GM18868 (cell line): ENCODE measurements around the gene TFRC.
"Not testable (repeated sequence)": the region's sequence is repeated elsewhere in the genome, so short reads cannot be mapped to it uniquely, and the experiment has no call there.

Source experiments
- ATAC-seq: cut with Tn5 transposase; IDR thresholded peaks from one replicate; pipeline ENCODE4 v1.9.1; 2021; ENCODE audit warnings: mild to moderate bottlenecking, moderate library complexity; ENCODE audit not compliant: unreplicated experiment

Gene TFRC

GRCh38 chr3:196082619-196082971 lies 705 bp upstream of the TFRC start:
- ATAC-seq: no peak

DNA sequence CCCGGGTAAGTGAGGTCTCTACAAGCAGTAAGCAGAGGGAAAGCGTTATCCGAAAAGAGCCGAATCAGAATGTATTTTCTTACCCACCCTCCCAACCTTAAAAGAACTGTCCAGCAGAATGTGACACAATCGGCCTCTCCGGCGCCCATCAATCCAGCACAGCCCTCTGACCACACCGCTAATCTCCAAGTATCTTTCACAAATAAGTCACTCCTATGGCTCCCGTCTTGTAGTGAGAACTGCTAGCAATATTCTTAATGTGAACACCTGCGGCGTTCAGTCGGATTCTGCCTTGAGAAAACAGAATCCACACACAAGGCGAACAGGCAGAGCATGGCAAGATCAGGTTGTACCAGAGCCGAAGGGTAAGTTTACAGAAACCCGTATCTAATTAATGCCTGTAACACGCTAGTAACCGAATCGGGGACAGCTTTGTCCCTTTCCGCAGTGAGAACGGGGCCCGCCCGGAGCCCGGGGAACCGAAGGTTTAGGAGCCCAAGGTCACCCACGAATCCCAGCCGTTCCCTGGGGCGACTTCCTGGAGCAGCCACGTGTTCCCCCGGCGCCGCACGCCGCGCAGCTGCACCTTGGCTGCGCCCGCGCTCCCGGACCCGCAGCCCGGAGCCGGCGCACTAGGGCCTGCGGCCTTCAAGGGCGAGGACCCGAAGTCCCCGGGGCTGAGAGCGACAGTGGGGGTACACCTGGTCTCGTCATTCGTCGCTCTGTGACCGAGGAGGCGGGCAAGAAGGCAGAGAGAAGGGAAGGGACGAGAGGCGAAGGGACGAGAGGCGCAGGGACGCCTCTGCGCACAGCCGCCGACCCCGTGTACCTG lies 672 bp downstream of the TFRC start:
- ATAC-seq: peak; percentile 46

DNA sequence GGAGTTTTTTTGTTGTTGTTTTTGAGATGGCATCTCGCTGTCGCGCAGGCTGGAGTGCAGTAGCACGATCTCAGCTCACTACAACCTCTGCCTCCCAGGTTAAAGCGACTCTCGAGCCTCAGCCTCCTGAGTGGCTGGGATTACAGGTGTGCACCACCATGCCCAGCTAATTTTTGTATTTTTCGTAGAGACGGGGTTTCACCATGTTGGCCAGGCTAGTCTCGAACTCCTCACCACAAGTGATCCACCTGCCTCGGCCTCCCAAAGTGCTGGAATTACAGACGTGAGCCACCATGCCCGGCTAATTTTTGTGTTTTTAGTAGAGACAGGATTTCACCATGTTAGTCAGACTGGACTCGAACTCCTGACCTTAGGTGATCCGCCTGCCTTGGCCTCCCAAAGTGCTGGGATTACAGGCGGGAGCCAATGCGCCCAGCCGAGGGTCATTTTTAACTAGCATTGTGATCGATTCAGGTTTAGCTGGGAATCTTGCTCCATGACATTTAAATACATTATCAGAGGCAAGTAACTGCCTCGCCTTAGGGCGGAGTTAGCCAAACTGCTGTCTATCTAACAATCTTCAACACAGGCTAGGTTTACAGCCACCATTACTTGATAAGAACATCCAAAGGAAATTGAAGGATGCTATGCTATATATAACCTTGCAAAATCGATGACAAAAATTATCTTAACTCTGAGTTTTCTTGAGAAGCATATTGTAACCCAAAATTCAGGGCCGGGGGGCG lies 1.6 kb downstream of the TFRC start:
- ATAC-seq: not testable (repeated sequence)

DNA sequence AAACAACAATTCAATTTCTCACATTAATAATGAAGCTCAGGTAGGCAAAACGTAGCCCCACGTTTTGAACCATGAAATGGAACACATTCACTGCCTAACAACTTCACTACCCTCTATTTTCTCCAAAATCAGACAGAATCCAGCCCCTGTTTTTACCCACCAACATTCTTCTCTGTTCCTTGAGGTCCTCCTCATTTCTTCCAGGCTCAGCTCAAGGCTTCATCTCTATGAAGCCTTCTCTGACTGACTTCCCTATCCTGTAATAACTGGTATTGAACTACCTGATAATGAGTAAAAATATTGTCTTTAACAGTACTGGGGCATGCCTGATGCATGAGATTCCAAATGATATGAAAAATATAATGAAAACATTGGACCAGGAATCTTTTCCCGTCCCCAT lies 2.2 kb downstream of the TFRC start:
- ATAC-seq: no peak

DNA sequence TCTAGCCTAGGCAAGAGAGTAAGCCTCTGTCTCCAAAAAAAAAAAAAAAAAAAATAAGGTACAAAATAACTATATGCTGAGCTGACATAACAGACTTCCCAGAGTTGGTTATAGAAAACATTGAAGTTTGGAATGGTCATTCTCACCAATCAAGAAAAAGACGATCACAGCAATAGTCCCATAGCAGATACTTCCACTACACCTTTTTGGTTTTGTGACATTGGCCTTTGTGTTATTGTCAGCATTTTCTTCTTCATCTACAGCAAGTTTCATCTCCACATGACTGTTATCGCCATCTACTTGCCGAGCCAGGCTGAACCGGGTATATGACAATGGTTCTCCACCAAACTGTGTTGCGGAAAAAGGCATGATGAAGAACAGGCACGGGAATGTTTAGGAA lies 6.9 kb downstream of the TFRC start:
- no peak for ATAC-seq

DNA sequence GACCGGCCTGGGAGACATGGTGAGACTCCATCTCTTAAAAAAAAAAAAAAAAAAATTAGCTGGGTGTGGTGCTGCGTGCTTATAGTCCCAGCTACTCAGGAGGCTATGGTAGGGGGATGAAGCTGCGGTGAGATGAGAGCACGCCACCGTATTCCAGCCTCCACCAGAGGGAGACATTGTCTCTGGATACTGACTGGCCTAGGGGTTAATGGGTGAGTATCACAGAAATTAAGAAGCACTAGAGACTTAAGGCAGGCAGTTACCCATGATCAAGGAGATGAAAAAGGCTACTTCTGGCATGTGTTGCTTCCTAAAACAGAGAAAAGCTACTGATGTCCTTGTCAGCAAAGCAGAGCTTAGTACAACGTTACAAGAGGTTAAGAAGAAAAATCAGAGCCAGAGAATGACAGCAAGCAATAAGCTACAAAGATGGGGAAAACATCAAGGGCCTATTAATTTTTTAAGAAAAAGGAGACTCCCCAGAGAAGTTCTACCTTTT lies 8.6 kb downstream of the TFRC start:
- ATAC-seq: peak; percentile 49

DNA sequence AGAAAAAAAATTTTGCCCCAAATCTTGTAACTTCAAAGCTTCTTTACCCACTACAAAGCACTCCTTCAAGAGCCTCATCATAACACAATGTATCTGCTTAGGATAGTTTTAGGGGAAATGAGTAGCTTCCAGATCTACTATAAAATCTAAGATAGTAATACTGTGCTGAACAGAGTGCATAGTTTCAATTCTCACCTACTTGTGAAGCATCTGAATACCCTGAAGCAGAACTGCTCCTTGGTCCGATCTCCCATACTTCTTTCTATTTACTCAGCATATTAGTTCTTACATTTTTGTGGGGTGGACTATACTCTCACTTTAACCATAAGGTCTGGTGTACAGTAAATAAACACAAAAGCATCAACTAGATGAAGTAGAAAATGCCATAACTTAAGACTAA lies 9.6 kb downstream of the TFRC start:
- peak; percentile 76 for ATAC-seq

DNA sequence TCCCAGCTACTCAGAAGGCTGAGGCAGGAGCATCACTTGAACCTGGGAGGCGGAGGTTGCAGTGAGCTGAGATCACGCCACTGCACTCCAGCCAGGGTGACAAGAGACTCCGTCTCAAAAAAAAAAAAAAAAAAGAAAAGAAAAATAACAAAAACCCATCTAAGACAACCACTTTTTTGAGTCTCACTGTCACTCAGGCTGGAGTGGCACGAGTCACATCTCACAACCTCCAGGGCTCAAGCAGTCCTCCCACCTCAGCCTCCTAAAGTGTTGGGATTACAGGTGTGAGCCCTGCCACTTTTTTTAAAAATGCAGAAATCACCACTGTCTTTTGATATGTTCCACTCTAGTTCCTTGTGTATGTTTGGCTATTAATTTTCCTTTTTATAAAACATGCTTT lies 13.1 kb downstream of the TFRC start:
- not testable (repeated sequence) for ATAC-seq

GRCh38 chr3:196067439-196067838 lies 14.5 kb downstream of the TFRC start:
- no peak for ATAC-seq

DNA sequence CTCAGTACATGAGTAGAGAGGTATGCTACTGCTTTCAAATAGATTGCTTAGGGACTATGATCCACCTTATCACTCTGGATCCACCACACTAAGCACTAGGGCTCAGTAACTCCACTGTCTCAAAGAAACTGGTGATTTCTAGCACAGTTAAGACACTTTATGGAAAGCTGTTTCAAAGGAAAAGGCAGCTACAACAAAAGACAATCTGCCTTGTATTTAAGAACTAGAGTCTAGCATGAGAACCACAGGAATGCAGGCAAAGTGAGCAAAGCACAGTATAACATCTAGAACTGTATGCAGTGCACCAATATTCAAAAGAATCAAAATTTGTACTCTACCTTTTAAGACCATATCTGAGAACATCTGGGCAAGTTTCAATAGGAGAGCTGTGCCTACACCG lies 17.9 kb downstream of the TFRC start:
- no peak for ATAC-seq

DNA sequence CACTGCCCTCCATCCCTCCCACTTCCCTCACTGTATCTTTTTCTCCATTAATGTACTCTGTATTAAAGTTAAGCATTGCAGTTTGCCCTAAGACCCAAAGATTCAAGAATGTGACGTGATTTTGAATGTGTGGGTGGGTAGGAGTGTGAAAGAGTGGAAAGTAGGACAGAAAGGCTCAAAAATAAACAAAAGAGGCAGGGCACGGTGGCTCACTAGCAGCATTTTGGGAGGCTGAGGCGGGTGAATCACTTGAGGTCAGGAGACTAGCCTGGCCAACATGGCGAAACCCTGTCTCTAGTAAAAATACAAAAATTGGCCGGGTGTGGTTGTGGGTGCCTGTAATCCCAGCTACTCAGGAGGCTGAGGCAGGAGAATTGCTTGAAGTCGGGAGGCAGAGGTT lies 18.4 kb downstream of the TFRC start:
- ATAC-seq: no peak

DNA sequence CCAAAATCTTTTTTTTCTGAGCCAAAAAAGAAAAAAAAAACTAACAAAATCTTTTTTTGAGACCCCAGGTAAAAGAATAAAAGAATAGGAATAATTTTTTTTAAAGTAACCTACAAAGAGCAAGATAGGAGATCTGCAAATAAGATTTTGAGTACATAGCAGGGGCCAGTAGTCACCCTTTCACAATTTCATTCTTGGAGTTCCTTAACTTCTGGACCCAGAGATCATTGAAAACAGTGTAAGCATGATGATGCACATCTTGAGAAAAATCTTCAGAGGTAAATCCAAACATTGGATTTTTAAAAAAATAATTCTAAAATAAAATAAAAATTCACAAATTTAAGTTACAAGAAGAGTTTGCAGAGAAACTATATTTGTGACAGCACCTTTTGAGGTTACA lies 18.8 kb downstream of the TFRC start:
- no peak for ATAC-seq

DNA sequence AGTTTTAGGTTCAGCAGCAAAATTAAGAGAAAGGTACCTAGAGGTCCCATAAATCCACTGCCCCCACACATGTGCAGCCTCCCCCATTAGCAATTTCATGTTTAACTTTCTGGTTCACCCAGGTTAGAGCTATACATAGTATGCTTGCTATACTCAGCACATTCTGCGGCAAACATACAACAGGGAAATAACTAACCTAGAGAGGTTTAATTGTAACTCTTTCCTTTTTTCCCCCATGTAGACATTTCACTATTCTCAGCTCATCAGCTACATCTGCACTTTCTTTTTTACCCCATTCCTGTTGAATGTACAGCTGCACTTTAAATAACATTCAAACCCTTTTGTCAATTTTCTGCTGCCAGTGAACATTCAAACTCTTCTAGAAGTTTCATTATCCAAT lies 21.1 kb downstream of the TFRC start:
- ATAC-seq: no peak

DNA sequence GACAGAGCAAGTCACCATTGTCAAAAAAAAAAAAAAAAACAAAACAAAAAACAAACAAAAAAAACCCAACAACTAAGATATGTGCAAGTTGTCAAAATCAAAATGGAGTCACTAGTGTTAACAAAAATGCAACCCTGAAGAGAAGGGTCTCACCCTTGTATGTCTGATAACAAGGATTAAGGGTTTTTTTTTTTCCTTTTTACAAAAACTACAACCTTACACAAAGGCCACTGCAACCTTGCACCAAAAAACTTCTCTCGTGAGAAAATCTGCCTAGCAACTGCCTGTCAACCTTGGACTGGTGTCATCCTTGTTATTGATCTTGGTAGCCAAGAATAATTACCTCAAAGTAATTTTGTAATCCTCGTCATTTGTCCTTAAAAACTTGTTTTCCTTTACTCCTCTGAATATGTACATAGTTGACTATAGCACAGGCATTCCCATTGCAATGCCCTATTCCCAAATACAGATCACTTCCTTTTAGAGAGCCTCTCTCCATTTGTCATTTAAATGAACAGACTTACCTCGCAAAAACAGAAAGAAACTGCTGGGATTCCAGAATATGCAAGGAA lies 24.0 kb downstream of the TFRC start:
- no peak for ATAC-seq

GRCh38 chr3:196056371-196056770 lies 25.5 kb downstream of the TFRC start:
- not testable (repeated sequence) for ATAC-seq

DNA sequence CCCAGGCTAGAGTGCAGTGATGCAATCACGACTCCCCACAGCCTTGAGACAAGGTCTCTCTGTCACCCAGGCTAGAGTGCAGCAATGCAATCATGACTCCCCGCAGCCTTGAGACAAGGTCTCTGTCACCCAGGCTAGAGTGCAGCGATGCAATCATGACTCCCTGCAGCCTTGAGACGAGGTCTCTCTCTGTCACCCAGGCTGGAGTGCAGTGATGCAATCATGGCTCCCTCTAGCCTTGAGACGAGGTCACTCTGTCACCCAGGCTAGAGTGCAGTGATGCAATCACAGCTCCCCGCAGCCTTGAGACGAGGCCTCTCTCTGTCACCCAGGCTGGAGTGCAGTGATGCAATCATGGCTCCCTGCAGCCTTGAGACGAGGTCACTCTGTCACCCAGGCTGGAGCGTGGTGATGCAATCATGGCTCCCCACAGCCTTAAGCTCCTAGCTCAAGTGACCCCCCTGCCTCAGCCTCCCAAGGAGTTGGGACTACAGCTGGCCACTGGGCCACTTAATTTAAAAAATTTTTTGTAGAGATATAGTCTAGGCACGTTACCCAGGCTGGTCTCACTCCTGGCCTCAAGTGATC lies 26.1 kb downstream of the TFRC start:
- ATAC-seq: no peak

GRCh38 chr3:196055240-196055639 lies 26.6 kb downstream of the TFRC start:
- ATAC-seq: no peak

DNA sequence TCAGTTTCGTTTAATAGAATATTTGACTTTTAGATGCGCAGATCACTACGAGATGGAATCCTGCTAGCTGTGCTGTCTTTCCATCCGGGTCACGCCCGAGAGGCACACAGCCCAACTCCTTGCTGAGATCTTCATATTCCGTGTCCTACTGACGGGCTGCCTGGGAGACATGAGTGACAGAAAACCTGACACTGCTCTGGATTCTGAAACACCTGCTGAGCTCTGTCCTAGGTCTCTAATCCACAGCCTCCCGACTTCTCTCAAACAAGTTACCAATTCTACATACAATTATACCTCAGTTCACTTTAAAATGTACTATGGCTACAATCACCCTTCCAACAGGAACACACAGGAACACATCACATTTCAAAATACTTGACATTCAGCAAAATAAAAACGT lies 27.2 kb downstream of the TFRC start:
- no peak for ATAC-seq

DNA sequence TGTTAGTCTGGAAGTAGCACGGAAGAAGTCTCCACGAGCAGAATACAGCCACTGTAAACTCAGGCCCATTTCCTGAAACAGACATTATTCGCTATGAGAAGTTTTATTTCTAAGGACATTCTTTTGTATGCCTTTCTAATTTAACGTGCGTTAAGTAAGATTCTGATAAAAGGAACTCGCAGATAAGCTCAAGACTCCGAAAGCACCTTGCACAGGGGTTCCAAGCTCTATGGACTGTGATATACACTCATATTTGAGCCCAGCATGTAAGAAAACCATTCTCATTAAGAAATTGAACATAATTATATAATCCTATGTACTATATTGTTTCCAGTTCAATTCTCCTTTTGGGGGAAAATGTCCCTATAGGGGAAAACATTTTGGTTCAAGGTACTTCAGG lies 28.4 kb downstream of the TFRC start:
- ATAC-seq: no peak

DNA sequence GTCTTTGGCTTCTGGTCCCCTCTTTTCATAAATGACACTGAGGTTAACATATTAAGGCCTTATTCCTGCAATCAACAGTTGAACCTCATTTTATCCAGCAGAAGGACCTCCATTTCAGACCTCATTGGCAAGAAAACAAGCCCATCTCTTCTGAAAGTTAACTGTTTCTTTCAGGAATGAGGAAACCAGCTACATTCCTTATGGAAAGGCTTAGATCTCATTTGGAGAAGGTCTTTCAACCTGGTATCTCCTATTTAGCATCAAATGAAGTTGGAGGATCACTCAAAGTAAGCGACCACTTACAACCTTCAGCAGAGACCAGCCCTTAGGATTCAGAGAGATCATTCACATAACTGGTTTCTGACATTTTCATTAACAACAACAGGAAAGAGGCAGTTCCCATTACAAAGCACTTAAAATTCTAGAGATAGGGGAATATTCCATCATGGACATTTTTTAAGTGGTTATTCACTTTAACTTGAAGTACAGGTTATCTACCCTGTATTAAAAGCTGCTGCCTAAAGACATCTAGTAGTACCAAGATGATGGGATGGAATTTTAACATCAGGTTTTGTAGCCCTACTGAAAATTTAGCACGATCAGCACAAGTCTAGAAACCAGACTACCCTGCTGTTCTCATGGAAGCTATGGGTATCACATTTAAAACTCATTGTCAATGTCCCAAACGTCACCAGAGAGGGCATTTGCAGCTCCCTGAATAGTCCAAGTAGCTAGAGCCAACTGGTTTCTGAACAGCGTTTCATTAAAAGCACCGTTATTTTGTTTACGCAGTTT lies 30.4 kb downstream of the TFRC start:
- ATAC-seq: no peak

GRCh38 chr3:196050597-196050996 lies 31.3 kb downstream of the TFRC start:
- no peak for ATAC-seq
